ENCODE results near the gene CLSTN2.

Gene CLSTN2

DNA sequence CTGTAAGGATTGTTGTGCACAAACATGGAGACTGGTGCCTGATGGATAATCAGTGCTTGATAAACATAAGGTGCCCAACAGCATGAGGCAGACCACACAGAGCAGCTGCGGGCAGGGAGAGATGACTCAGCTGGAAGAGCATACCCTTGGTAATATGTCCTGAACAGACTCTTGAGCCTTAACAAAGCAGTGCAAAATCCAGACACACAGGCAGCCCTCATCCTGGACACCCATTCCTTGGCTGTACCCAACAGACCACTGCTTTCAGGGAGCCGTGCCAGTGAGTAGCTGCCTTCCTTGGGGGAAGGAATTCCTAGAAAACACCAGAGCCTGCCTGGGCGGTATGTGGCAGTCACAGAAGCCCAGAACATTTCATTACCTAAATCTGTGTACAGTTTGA lies 156.2 kb downstream of the CLSTN2 start:
- DNase-seq (ENCODE audit: low read depth, low spot score): no peak

DNA sequence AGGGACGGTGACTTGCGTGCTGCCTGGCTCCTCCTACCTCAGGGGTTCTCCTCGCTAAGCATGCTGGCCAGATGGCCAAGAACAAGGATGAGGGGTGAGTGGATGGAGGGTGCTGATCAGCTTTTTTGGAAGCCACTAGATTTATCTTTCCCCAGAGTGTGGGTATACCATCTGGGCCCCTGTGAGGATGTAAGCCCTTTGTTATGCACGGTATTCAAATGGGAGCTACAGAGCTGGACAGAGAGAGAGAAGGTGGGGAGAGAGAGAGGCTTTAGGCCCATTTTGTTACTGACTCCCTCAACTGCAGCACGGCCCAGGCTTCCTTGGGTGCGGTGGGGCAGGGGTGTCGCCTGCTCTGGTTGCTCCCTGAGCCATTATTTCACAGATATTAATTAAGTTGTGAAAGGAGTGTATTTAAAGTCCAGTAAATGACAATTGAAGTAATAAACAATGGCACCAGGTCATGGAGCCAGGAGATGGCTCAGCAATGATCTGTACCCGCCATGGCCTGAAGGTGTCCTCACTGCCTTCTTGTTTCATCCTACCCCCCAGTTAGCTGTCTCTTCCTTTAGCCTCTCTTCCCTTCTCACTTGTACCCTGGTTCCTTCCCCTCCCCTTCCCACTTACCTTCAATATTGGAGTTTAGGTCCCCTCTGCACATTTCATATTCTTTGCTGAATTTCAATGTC lies 158.0 kb downstream of the CLSTN2 start:
- no peak for DNase-seq (ENCODE audit: low read depth, low spot score)

DNA sequence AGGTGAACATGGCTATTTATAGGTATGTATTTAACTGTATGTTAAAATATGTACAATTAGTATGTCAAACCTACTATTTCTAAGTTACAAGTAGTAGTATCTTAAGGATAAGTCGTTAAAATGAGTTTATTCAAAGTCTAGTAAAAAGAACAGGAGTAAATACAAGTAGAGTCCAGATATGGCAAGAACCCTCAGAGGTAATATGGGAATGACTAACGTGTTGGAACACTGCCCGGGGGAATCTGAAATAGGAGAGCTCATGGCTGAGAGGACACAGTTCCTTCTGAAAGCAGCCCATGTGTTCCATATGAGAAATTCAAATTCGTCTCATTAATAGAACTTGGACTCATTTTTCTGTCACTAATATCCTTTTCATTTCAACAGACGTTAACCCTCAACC lies 158.8 kb downstream of the CLSTN2 start:
- no peak for DNase-seq (ENCODE audit: low read depth, low spot score)

GRCh38 chr3:140094487-140094886 lies 159.5 kb downstream of the CLSTN2 start:
- no peak for DNase-seq (ENCODE audit: low read depth, low spot score)

DNA sequence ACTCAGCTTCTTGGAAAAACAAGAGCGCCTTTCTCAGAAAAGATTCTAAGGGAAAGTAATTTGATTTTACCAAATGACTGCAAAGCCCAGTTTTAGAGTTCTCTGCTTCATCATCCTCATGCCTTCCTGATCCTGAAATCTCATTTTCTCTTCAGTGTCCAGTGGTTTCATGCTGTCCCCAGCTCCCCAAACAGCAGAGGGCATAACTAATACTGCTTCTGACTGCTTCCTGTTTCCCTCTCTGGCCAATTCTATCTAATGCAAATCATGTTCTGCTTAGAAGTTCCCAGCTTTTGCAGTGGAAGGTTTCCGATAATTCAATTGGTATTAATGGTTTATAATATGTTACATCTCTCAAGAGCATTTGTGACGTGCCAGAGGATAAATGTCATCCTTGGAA lies 161.1 kb downstream of the CLSTN2 start:
- no peak for DNase-seq (ENCODE audit: low read depth, low spot score)

DNA sequence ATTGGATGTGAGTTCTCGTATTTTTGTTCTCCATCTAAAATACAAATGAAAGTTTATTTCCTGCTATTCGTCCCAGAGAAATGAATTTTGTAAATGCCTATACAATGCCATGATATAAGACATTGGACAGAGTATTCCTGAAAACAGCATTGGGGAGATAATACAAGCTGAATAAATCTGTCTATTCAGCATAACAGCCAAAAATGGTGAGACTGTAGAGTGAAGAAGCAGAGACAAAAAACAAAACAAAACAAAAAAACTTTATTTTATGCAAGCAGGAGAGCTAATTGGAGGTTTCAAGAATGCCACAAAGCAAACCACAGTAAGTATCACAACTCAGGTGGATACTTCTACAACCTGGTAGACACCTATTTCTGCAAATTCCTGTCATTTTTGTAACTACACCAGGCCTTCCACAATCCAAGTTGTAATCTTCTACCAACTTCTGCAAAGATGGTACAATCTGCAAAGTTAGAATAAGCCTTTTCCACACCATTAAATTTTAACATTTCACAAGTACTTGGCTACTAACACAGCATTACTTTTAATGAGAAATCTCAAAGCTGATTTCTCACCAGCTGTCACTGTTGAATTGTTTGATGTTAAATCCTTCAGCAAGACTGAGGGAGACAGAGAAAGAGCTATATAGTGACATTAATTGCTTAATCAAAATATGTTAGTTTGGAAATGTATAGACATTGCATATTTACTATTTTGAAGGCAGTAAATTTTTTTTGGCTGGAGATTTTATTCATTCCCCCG lies 163.1 kb downstream of the CLSTN2 start:
- no peak for DNase-seq (ENCODE audit: low read depth, low spot score)

DNA sequence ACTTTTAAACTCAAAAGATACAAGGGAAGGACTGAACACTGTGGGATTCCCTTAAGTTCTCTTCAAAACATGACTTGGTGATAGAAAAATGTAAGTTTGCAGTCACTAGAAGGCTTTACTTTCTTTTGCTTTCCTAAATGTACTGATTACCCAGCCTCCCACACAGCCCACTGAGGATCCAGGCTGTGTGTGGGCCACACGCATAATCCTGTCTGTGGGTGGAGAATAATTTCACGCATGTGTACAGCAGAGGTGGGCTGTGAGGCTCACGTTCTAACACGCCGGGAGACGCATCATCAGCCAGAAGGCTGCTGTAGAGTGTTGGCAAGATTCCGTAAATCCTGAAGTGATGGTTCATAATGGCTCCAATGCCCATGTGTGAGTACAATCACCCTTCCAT lies 165.5 kb downstream of the CLSTN2 start:
- DNase-seq (ENCODE audit: low read depth, low spot score): no peak

DNA sequence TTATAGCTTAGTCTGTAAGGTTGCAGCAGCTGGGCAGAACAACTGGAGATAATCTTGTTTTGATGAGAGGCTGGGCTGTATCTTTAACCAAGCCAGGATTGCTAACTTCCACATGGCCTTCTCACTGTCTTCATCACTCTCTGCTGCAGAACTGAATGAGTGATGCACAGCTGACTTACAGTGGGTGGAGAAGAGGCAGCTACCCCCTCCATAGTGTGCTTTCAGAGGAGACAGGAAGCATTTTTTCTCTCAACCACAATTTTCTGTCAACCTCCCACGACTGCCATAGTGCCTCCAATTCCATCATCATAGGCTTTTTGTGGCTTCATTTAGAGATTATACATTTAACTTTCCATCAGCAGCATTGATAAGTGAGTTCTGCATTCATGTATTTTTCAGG lies 168.2 kb downstream of the CLSTN2 start:
- no peak for DNase-seq (ENCODE audit: low read depth, low spot score)

- DNase-seq (ENCODE audit: low read depth, low spot score): no peak
These were observed 169.1 kb downstream of the CLSTN2 start for GRCh38 chr3:140103986-140104645.

DNA sequence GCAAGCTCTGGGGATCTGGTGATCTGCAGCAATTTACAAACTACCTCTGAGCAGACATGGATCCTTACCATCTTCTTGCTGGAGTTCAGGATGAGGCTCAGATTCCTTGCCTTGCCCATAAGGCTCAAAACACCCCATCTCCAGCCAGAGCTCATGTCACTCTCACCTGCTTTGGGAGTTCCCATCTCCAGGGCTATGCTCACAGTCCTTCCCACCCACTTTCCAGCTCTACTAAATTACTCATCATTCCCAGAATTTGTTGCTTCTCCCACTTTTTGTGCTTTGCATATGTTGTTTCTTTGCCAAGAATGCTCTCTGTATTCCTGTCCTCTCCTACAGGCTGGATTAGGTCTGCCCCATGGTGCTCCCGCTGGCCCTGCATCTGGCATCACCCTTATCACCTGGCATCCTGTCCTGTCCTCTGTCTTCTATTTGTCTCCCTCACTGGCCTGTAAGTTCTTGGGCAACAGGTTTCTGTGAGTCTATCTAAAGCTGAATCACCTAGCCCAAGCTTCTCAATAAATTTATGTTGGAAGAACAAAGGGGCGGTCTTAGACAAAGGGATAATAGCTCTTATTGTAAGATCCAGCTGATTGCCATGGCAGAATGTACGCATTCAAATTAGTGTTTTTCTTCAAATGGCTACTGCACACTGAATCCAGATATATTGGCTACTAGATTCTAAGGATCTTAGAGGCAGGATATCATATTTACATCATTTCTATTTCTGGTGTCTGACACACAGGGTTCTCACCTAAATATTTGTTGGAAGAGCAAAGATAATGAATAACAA lies 179.2 kb downstream of the CLSTN2 start:
- no peak for DNase-seq (ENCODE audit: low read depth, low spot score)

GRCh38 chr3:140114789-140115080 lies 179.8 kb downstream of the CLSTN2 start:
- no peak for DNase-seq (ENCODE audit: low read depth, low spot score)

DNA sequence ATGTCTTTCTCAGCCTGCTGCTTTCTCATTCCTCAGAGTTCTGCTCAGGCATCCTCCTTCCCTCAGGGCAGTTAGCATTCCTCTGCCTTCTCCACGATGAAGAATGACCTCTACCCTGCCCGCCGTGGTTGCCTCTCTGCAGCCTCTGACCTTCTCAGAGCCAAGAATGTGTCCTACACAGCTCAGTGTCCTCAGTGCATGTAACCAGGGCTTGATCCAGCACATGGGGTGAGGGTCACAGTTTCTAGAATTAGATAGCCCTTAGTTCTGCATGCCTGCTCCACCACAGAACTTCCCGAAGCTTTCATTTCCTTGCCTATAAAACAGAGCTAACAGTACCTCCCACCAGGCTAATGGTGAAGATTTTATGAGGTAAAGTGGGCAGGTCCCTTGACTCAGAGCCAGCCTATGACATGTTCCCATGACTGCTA lies 182.1 kb downstream of the CLSTN2 start:
- no peak for DNase-seq (ENCODE audit: low read depth, low spot score)

GRCh38 chr3:140122183-140122582 lies 187.2 kb downstream of the CLSTN2 start:
- no peak for DNase-seq (ENCODE audit: low read depth, low spot score)

GRCh38 chr3:140128217-140128616 lies 193.2 kb downstream of the CLSTN2 start:
- no peak for DNase-seq (ENCODE audit: low read depth, low spot score)

- DNase-seq (ENCODE audit: low read depth, low spot score): no peak
These were observed 193.6 kb downstream of the CLSTN2 start for GRCh38 chr3:140128631-140129030.

GRCh38 chr3:140129768-140130284 lies 194.8 kb downstream of the CLSTN2 start:
- DNase-seq (ENCODE audit: low read depth, low spot score): no peak

DNA sequence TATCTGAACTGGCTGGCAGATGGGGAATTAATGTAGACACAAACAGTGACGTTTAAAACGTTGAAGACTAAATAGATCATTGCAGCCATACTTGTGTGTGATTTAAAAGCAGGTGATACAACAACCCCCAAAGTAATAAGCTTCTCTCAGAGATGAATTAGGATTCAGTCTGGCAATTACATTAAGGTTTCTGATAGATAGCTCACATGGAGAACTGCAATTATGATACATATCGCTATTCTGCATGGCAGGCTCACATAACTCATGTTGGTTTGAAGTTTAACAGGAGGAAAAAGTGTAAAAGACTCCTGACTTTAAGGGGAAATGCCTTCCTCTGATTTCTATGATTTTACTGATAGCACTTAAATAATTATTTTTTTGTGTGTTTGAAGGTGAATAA lies 196.9 kb downstream of the CLSTN2 start:
- no peak for DNase-seq (ENCODE audit: low read depth, low spot score)

DNA sequence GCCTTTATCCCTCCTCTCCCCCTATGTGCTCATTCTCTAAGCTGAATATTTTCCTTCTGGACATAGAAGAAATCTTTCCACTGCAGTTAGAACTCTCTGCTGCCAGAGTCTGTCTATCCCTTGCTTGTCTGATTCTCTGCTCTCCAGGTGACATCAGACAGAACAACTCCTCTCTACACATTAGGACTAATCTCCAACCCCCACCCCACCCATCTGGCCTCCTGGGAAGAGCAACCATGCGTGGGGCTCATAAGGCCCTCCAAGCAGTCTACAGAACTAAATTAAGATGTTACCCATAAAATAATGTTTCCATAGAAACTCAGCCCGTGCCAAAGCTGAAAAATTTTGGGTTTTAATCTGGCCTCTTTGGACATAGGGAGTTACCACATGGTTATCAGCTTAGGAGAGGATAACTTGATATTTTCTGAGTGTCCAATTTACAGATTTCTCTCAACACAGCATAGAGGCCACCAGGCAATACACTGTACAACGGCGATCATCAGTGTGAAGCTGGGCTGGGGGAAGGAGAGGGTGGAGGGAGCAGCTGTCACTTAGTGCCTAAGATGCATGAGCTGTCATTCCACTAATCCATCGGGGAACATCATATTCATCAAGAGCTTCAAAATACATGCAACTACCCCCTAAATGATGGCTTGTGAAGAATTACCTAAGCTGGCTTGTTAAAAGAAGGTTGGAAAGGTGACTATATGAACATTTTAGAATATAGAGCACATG lies 199.4 kb downstream of the CLSTN2 start:
- no peak for DNase-seq (ENCODE audit: low read depth, low spot score)

GRCh38 chr3:140135461-140135860 lies 200.5 kb downstream of the CLSTN2 start:
- no peak for DNase-seq (ENCODE audit: low read depth, low spot score)

GRCh38 chr3:140143367-140144069 lies 208.5 kb downstream of the CLSTN2 start:
- no peak for DNase-seq (ENCODE audit: low read depth, low spot score)

GRCh38 chr3:140145528-140145927 lies 210.5 kb downstream of the CLSTN2 start:
- DNase-seq (ENCODE audit: low read depth, low spot score): no peak

Data from activated CD4-positive, CD25-positive, alpha-beta regulatory T cell treated with anti-CD3 and anti-CD28 coated beads, Interleukin-2, amount 50 U/mL, for 16 hours (primary cell).